Activated naive CD8-positive, alpha-beta T cell (primary cell): Measurements from ENCODE around the gene C7orf33.

Experiments
- H3K27ac Mint-ChIP-seq: one replicate; pipeline ENCODE4 v1.8.0; 2021; ENCODE audit warnings: mixed read lengths
- H3K27me3 Mint-ChIP-seq: one replicate; pipeline ENCODE4 v1.8.0; 2021; ENCODE audit warnings: mixed read lengths
- H3K36me3 Mint-ChIP-seq: one replicate; pipeline ENCODE4 v1.8.0; 2021; ENCODE audit warnings: mixed read lengths
- H3K4me1 Mint-ChIP-seq: one replicate; pipeline ENCODE4 v1.8.0; 2021; ENCODE audit warnings: low read depth, mixed read lengths
- H3K4me3 Mint-ChIP-seq: one replicate; pipeline ENCODE4 v1.8.0; 2021; ENCODE audit warnings: mild to moderate bottlenecking, mixed read lengths
- H3K9me3 Mint-ChIP-seq: one replicate; pipeline ENCODE4 v1.8.0; 2021; ENCODE audit warnings: low read depth, mixed read lengths

Gene C7orf33

GRCh38 chr7:148630078-148630477 is 39.5 kb downstream of the C7orf33 start:
- no peaks in the 10 kb centered on the region for H3K36me3 Mint-ChIP-seq
- H3K4me3 Mint-ChIP-seq, result no peak overlapping the region
- no peak overlapping the region for H3K27ac Mint-ChIP-seq
- H3K27me3 Mint-ChIP-seq, result no peaks in the 10 kb centered on the region
- peaks cover 52% of the 10 kb centered on the region for H3K4me1 Mint-ChIP-seq
- H3K9me3 Mint-ChIP-seq, result no peaks in the 10 kb centered on the region

- no peak overlapping the region for H3K4me3 Mint-ChIP-seq
- no peaks in the 10 kb centered on the region for H3K36me3 Mint-ChIP-seq
- no peaks in the 10 kb centered on the region for H3K9me3 Mint-ChIP-seq
- peaks cover 24% of the 10 kb centered on the region for H3K4me1 Mint-ChIP-seq
- H3K27me3 Mint-ChIP-seq, result no peaks in the 10 kb centered on the region
- H3K27ac Mint-ChIP-seq, result no peak overlapping the region
These were observed 43.2 kb downstream of the C7orf33 start for GRCh38 chr7:148633761-148634160.

GRCh38 chr7:148637094-148637493 is 46.5 kb downstream of the C7orf33 start:
- Mint-ChIP-seq H3K9me3 (no peaks in the 10 kb centered on the region), H3K4me3 (no peak overlapping the region), H3K36me3 (no peaks in the 10 kb centered on the region), H3K27me3 (no peaks in the 10 kb centered on the region), H3K4me1 (peaks cover 12% of the 10 kb centered on the region), H3K27ac (no peak overlapping the region)

- H3K4me3 Mint-ChIP-seq, result no peak overlapping the region
- no peak overlapping the region for H3K27ac Mint-ChIP-seq
- H3K4me1 Mint-ChIP-seq, result no peaks in the 10 kb centered on the region
- H3K27me3 Mint-ChIP-seq, result no peaks in the 10 kb centered on the region
- no peaks in the 10 kb centered on the region for H3K9me3 Mint-ChIP-seq
- H3K36me3 Mint-ChIP-seq, result no peaks in the 10 kb centered on the region
These were observed 55.3 kb downstream of the C7orf33 start for GRCh38 chr7:148645898-148646297.

GRCh38 chr7:148650232-148650858 is 59.8 kb downstream of the C7orf33 start:
- no peaks in the 10 kb centered on the region for H3K4me1 Mint-ChIP-seq
- no peaks in the 10 kb centered on the region for H3K9me3 Mint-ChIP-seq
- H3K27me3 Mint-ChIP-seq, result no peaks in the 10 kb centered on the region
- no peak overlapping the region for H3K27ac Mint-ChIP-seq
- no peak overlapping the region for H3K4me3 Mint-ChIP-seq
- H3K36me3 Mint-ChIP-seq, result no peaks in the 10 kb centered on the region

GRCh38 chr7:148652773-148653172 is 62.2 kb downstream of the C7orf33 start:
- Mint-ChIP-seq H3K36me3 (no peaks in the 10 kb centered on the region), H3K4me3 (no peak overlapping the region), H3K4me1 (no peaks in the 10 kb centered on the region), H3K27ac (no peak overlapping the region), H3K9me3 (no peaks in the 10 kb centered on the region), H3K27me3 (no peaks in the 10 kb centered on the region)

- no peaks in the 10 kb centered on the region for H3K4me1 Mint-ChIP-seq
- no peaks in the 10 kb centered on the region for H3K27me3 Mint-ChIP-seq
- H3K9me3 Mint-ChIP-seq, result no peaks in the 10 kb centered on the region
- H3K27ac Mint-ChIP-seq, result no peak overlapping the region
- no peaks in the 10 kb centered on the region for H3K36me3 Mint-ChIP-seq
- no peak overlapping the region for H3K4me3 Mint-ChIP-seq
These were observed 67.4 kb downstream of the C7orf33 start for GRCh38 chr7:148657929-148658328.

- H3K27ac Mint-ChIP-seq, result no peak overlapping the region
- no peaks in the 10 kb centered on the region for H3K27me3 Mint-ChIP-seq
- H3K4me3 Mint-ChIP-seq, result no peak overlapping the region
- H3K9me3 Mint-ChIP-seq, result no peaks in the 10 kb centered on the region
- no peaks in the 10 kb centered on the region for H3K4me1 Mint-ChIP-seq
- H3K36me3 Mint-ChIP-seq, result no peaks in the 10 kb centered on the region
These were observed 70.9 kb downstream of the C7orf33 start for GRCh38 chr7:148661471-148661870.

GRCh38 chr7:148662646-148663045 is 72.1 kb downstream of the C7orf33 start:
- peaks cover 8% of the 10 kb centered on the region for H3K4me1 Mint-ChIP-seq
- peaks cover under 1% of the 10 kb centered on the region for H3K9me3 Mint-ChIP-seq
- no peaks in the 10 kb centered on the region for H3K36me3 Mint-ChIP-seq
- H3K27me3 Mint-ChIP-seq, result no peaks in the 10 kb centered on the region
- no peak overlapping the region for H3K4me3 Mint-ChIP-seq
- no peak overlapping the region for H3K27ac Mint-ChIP-seq

GRCh38 chr7:148664324-148664723 is 73.8 kb downstream of the C7orf33 start:
- Mint-ChIP-seq H3K9me3 (peaks cover 4% of the 10 kb centered on the region), H3K36me3 (no peaks in the 10 kb centered on the region), H3K4me3 (no peak overlapping the region), H3K27me3 (no peaks in the 10 kb centered on the region), H3K4me1 (peaks cover 11% of the 10 kb centered on the region), H3K27ac (no peak overlapping the region)

- no peak overlapping the region for H3K4me3 Mint-ChIP-seq
- no peak overlapping the region for H3K27ac Mint-ChIP-seq
- H3K9me3 Mint-ChIP-seq, result peaks cover 4% of the 10 kb centered on the region
- H3K36me3 Mint-ChIP-seq, result no peaks in the 10 kb centered on the region
- no peaks in the 10 kb centered on the region for H3K27me3 Mint-ChIP-seq
- H3K4me1 Mint-ChIP-seq, result peaks cover 14% of the 10 kb centered on the region
These were observed 74.7 kb downstream of the C7orf33 start for GRCh38 chr7:148665221-148665620.
